GM19438 (cell line): ENCODE results near the gene CRYGC.

Experiments used
- ATAC-seq: cut with Tn5 transposase; IDR thresholded peaks from one replicate; pipeline ENCODE4 v1.9.1; 2021; ENCODE audit warnings: low read depth; ENCODE audit not compliant: unreplicated experiment

The CRYGC gene

DNA sequence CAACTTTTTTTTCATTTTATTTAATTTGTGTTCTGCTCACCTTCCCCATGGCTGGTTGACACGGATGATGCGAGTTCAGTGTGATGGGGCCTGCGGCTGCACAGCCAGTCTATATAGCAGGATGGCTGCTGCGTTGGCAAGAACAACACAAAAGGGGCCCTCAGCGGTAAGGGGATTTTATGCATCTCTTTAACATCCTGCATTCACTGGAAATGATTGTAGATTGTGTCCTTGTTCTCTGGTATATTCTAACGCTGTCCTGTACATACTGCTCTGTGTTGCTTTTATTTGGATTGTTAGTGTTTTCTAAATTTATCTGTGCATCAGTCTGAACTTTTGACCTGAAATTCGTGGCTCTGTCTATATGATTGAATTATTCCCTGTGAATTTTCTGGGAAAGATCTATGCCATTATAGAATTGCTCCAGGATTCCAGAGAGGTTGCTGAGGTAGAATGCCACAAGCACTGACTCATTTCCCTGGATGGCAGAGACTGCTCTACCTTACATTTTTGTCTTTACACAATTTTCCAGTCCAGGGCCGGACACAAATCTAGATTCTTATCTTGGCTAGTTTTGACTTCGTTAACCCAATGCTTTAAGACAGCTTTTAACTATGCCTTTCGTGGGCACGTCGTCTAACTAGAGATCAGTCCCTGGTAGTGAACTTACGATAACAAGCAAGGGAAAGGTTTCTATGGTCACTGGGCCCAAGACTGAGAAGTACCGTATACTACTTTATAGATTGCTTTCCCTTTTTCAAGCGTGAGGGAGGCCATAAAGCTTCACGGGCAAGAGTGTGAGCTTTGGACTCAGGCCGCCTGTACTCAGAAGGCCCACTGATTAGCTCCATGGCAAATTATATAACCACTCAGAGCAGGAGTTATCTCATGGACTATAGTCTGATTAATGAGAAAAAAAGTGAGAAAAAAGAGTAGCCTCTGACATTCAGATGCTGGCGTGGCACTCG, at the start of gene CRYGC:
Gene CRYGC, minus strand, starts transcription at position 85 of the 968 bp plus-strand sequence. Its CDS starts 36 bp downstream, at position 49.
- no peak for ATAC-seq

GRCh38 chr2:208179028-208179609, 49.5 kb upstream of the CRYGC start:
- no peak for ATAC-seq

DNA sequence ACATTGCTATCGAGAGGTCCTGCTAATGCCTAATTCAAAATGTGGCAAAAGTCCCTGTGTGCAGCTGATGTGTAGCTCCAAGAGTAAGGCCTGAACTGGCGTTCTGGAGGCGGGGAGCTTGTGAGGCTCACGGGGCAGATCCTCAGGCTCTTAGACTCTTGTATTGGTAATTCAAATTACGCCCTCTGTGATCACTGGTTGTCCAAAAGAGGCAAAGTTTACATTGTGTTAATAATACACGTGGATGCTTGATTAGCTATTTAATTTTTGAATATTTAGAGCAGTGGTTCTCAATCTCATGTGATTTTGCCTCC, 46.2 kb upstream of the CRYGC start:
- ATAC-seq = no peak

GRCh38 chr2:208175069-208175839, 45.6 kb upstream of the CRYGC start:
- ATAC-seq = peak; percentile 99

GRCh38 chr2:208174144-208174543, 44.5 kb upstream of the CRYGC start:
- ATAC-seq = no peak

GRCh38 chr2:208172125-208172524, 42.5 kb upstream of the CRYGC start:
- no peak for ATAC-seq

- no peak for ATAC-seq
Observed at GRCh38 chr2:208164951-208165755, 35.5 kb upstream of the CRYGC start.

DNA sequence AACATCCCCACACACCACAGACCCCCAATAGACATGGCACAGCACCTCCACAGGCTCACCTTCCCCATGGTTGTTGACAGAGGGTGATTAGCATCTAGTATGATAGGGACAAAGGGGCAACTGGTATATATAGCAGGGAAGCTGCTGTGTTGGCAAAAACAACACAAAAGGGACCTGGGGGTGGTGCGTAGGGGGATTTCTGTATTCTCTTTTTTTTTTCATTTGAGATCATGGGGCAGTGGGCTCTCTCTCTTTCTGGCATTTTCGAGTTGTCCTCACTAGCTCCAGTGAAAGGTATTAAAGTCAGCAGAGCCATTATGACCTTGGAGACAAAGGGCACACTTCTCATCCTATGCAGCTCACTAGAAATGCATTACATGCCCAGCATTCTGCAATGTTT, 33.9 kb upstream of the CRYGC start, which contains the start of gene CRYGA:
Gene CRYGA, minus strand, starts transcription at position 101 of the 400 bp plus-strand sequence. Its CDS starts 33 bp downstream, at position 68.
- no peak for ATAC-seq

DNA sequence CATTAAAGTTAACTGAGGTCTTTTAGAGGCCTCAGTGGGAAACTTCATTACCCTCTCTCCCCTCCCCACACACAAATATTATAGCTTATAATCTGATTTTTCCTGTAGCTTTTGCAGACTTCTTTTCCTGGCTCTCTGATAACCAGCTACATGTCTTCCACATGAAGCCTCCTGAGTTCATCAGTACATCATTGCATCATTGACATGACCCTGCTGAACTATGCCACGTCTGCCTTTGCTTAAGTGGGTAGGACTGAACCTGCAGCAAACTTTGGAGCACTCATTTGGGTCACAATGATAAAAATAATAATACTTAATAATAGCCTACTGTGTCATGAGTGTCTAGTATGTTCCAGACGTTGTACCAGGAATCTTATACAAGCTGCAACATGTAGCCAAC, 26.8 kb upstream of the CRYGC start:
- ATAC-seq = no peak

GRCh38 chr2:208153156-208153555, 23.5 kb upstream of the CRYGC start:
- ATAC-seq = no peak

DNA sequence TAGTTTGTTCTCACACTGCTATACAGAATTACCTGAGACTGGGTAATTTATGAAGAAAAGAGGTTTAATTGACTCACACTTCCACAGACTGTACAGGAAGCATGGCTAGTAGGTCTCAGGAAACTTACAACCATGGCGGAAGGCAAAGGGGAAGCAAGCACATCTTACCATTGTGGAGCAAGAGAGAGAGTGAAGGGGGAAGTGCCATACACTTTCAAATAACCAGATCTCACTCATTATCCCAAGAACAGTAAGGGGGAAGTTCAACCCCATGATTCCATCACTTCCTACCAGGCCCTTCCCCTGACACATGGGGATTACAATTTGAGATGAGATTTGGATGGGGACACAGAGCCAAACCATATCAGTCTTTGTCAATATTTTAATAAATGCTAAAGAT, 21.3 kb upstream of the CRYGC start:
- no peak for ATAC-seq

DNA sequence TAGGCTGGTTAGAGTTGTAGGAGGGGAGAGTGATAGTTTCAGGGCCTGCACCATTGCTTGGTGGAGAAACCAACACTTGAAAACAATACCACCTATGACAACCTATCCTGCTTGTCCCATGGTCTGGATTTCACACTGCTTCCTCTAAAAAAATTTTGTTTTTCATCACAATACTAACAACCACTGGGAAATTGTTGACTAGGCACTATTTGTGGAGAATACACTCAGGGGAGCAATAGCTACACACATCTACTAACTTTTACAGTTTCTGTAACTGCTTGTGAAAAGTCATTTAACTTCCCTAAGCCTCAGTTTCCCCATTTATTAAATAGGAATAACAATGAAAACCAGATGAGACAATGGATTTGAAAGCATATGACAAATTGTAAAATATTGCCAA, 20.5 kb upstream of the CRYGC start:
- no peak for ATAC-seq

DNA sequence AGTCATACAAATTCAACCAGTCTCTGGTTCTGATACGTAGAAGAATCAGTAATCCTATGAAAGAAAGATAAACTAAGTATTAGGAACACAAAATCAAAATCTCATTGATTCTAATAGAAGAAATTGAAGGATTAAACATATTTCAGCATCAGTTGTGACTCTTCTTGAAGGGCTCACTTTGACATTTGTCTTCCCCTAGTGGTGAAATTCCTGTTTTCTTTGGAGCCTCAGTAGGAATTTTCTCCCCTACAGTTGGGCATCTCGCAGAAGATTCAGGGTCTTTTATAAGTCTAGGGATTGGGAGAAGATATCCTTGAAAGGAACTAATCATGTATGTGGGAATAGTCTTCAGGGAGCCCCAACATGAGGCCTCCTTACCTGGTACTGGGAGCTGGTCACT, 19.2 kb upstream of the CRYGC start:
- no peak for ATAC-seq

DNA sequence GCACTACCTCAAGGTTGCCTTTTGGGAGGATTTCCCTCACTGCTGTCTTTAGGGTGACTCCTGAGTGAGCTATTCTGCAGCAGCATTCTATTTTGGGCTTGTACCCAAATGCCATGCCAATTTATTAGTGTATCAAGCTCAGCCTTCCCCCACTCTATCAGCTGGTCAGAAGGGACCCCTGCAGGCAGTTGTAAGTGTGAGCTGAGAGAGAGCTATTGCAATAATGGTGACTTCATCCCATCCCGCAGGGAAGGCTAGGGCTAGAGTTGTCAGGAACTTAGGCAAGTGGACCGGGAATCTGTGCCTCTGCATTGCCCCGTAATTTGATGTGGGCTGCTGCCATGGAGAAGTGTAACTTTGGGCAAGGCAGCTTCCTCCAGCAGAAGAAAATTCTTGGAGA, 18.1 kb upstream of the CRYGC start:
- ATAC-seq = no peak

DNA sequence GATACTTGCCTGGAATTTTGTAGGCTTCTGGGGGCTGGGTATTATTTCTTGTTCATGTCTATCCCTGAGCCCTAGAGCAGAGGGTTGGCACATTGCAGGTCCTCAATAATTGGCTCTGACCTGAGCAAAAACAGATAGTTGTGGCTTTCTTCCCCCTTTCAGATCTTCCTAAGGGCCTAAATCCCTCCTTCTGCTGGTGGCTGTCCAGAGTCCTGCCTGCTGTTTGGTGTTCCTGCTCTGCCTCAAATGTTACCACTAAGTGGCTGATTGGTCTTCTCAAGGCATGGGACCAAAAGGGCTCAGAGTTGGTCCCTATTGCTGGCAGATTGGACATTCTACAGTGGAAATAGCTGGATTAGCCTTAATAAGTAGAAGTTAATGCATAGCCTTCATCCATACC, 17.4 kb upstream of the CRYGC start:
- ATAC-seq = no peak

DNA sequence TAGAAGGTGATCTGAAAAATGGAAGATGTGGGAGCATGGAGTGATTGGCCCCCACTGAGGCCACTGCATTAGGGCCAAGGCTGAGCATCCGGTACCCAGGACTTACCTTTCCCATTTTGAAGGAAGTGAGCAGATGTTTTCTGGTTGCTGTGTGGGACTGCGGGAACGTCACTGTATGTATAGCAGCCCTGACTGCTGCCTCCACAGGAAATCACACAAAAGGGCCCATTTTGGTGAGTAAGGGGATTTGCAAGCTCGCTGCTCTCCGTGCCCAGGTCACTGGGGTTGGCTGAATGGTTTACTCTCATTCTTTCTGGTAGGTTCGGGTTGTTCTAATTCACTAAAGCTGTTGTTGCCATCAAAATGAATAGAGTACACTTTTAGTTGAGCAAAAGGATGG, 16.4 kb upstream of the CRYGC start, which contains the start of gene CRYGB:
Gene CRYGB, minus strand, starts transcription at position 153 of the 400 bp plus-strand sequence. Its CDS starts 38 bp downstream, at position 115.
- ATAC-seq = no peak

GRCh38 chr2:208142925-208143799, 13.5 kb upstream of the CRYGC start:
- no peak for ATAC-seq

DNA sequence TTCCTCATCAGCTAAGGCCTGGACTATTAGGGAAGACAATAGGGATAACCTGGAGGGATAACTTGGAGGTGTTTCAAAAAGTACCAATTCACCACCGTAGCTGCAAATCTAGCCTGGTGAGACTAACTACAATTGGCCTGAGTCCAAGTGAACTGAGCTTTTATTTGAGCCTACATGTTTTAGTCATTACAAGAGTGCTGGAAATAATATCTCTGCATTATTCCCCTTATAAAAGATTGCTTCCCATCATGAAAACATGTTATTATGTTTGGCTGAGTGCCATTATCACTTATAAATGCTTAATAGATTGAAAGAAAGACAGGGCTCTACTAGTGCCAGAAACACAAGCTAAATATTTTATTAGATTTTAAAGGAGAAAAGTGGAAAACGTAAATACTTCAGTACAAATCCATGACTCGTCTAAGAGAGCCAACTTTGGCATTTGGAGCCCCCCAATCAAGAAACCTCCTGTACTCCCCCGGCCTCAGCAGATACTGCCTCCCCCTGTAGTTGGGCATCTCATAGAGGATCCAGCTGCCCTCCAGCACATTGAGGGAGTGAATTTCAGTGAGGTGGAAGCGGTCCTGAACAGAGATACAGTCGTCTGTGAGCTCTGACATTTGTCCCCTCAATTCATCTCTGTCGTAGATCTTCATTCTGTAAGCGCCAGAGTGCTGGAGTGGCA, 12.8 kb upstream of the CRYGC start:
- no peak for ATAC-seq

DNA sequence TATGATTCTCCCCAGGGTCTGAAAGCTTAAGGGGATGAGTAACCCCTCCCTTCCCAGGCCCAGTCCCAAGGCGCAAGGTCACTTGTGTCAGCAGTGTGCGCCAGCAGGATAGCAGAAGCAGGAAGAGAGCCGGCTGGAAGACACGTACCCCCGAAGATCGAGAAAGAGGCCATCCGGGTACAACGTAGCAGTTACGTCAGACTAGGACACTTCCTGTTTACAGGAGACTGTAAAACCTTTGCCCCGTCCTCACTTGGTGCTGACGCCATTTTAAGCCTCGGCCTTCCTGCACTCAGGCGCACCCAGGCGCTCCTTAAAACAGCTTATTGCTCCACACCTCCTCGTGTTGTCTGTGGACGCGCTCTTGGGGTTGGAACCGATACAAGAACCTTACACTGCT, 9.8 kb upstream of the CRYGC start:
- ATAC-seq = no peak
